Esophagus muscularis mucosa (tissue), 4 donors: Measurements from ENCODE around the gene HECA. TPM values are rescaled to one million over a fixed set of nuclear protein-coding genes. Genes with fewer than 3 reads are reported as not detected.

Experiments used
- DNase-seq: peaks from one replicate; pipeline ENCODE4 v3.0.0-alpha.2; 2017; ENCODE audit errors: extremely low spot score
- H3K27ac ChIP-seq, 4 donors: fragments of 200-600 bp; sonication (generic); replicated peaks in 1 of 4; 1 replicate in 3 of 4; 2 replicates in 1 of 4; pipeline ENCODE4 v1.5.1; 2016 to 2019; ENCODE audit warnings: mild to moderate bottlenecking in 1 of 4
- H3K27me3 ChIP-seq, 4 donors: fragments of 200-600 bp; sonication (generic); one replicate each; pipeline versions ENCODE4 v1.5.1 to v1.6.0; 2016 to 2019
- H3K36me3 ChIP-seq, 4 donors: fragments of 200-600 bp; sonication (generic); one replicate each; pipeline ENCODE4 v1.5.1; 2016 to 2019
- H3K4me1 ChIP-seq, 4 donors: fragments of 200-600 bp; sonication (generic); one replicate each; pipeline ENCODE4 v1.5.1; 2016 to 2019
- H3K4me3 ChIP-seq, 4 donors: fragments of 200-600 bp; sonication (generic); 1 replicate in 2 of 4; 2 replicates in 2 of 4; pipeline ENCODE4 v1.5.1; 2016 to 2019; ENCODE audit warnings: mild to moderate bottlenecking in 4 of 4, moderate library complexity in 1 of 4
- H3K9me3 ChIP-seq, 4 donors: fragments of 200-600 bp; sonication (generic); 1 replicate in 3 of 4; 2 replicates in 1 of 4; pipeline ENCODE4 v1.5.1; 2016 to 2019
- EP300 ChIP-seq: sonication (generic); formaldehyde crosslinking; IDR thresholded peaks from one replicate; pipeline ENCODE4 v1.6.1; 2017; ENCODE audit warnings: antibody characterized with exemption
- POLR2A ChIP-seq: fragments of 450-650 bp; IDR thresholded peaks from one replicate; pipeline ENCODE4 v1.6.1; 2017; ENCODE audit warnings: antibody characterized with exemption, moderate library complexity, mild to moderate bottlenecking, low read depth
- POLR2AphosphoS5 ChIP-seq, 2 donors: sonication (generic); formaldehyde crosslinking; IDR thresholded peaks; one replicate each; pipeline ENCODE4 v1.6.1; 2017; ENCODE audit warnings: antibody characterized with exemption in 2 of 2
- WGBS: methylation state at CpG from one replicate; pipeline ENCODE4 v1.1.5; 2018; 5-methylcytosine and 5-hydroxymethylcytosine counted together
- intact Hi-C: fragments of 100-400 bp; cut with DNase I; formaldehyde crosslinking; loops from one replicate; pipeline ENCODE4 v1.15.1; 2023
- total RNA-seq, 4 donors: library from RNA; depleted of rRNA; stranded (reverse); fragments of >200 nt; gene quantifications; one replicate each; pipeline versions ENCODE4 v1.1.0 to v1.2.1, GENCODE V29; 2016
- TF ChIP-seq, protein P1 (sequence below), 3 experiments: fragments of 200-600 bp in 2 of 3; fragments of 450-650 bp in 1 of 3; sonication (generic) in 2 of 3; IDR thresholded peaks; one replicate each; pipeline ENCODE4 v1.5.1; 2017 to 2019; ENCODE audit warnings: antibody characterized with exemption in 3 of 3, mild to moderate bottlenecking in 2 of 3, moderate library complexity in 1 of 3

The HECA gene
- total RNA-seq, 4 donors from 2014 or later = 43.2 to 68.4 (median 52.4) TPM

DNA sequence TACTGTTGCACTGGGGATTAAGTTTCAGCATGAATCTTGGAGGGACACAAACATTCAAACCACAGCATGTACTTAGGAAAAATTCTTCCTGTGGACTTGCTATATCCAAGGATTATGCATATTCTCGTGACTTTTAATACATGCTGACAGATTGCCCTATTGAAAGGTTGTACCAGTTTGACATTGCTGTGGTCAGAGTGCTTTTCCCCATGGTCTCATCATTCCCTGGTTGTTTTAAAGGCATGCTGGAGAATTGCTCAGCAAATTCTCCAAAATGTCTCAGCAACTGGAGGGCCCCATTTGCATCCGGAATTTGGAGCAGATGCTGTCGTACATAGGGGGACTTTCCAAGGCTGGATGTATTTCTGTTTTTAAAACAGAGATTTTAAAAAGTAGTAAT is 7.4 kb downstream of the HECA start:
- H3K9me3 ChIP-seq = no peaks in the 10 kb centered on the region
- no peaks in the 10 kb centered on the region for H3K27me3 ChIP-seq
- H3K36me3 ChIP-seq = no peaks in the 10 kb centered on the region
- peaks cover 41 to 65% (median 56%) of the 10 kb centered on the region in 4 donors for H3K4me1 ChIP-seq
- no peak overlapping the region for H3K4me3 ChIP-seq
- TF ChIP-seq EP300 (no peak), POLR2AphosphoS5 (IDR thresholded peaks at IDR 0.05) (no peak), POLR2A (no peak)
- TF ChIP-seq, protein P1, sequence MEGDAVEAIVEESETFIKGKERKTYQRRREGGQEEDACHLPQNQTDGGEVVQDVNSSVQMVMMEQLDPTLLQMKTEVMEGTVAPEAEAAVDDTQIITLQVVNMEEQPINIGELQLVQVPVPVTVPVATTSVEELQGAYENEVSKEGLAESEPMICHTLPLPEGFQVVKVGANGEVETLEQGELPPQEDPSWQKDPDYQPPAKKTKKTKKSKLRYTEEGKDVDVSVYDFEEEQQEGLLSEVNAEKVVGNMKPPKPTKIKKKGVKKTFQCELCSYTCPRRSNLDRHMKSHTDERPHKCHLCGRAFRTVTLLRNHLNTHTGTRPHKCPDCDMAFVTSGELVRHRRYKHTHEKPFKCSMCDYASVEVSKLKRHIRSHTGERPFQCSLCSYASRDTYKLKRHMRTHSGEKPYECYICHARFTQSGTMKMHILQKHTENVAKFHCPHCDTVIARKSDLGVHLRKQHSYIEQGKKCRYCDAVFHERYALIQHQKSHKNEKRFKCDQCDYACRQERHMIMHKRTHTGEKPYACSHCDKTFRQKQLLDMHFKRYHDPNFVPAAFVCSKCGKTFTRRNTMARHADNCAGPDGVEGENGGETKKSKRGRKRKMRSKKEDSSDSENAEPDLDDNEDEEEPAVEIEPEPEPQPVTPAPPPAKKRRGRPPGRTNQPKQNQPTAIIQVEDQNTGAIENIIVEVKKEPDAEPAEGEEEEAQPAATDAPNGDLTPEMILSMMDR (IDR thresholded peaks at IDR 0.05) = no peak
- no peak overlapping the region for H3K27ac ChIP-seq
- intact Hi-C loops = loop anchor here (10.0 kb wide), 1 partner anchor 327 kb away; no protein-coding TSS in a partner anchor
- DNase-seq = no peak
- 86% methylated on average over 3 of the region's 3 CpGs for WGBS

DNA sequence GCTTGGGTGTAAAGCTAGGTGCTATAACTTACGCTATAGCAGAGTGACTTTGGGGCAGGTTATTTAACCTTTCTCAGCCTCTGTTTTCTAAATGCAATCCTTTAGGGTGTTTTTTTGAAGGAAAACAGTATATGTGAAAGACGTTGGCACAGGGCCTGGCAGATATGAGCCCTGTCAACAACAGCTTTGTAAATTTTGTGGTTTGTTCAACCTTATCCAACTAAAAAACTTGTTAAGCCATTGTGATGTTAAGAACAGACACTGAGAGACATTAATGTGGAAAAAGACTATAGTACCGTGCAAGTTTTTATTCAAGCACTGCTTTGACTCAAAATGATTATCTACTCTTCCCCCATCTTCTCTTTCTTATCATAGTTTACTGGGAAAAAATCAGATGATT is 8.2 kb downstream of the HECA start:
- 92% methylated on average over 3 of the region's 3 CpGs for WGBS
- H3K27me3 ChIP-seq = no peaks in the 10 kb centered on the region
- TF ChIP-seq EP300 (no peak), POLR2A (no peak)
- H3K27ac ChIP-seq = no peak overlapping the region
- intact Hi-C loops = loop anchor here (10.0 kb wide), 1 partner anchor 328 kb away; no protein-coding TSS in a partner anchor
- no peak for DNase-seq
- H3K4me1 ChIP-seq = peaks cover 47 to 64% (median 53%) of the 10 kb centered on the region in 4 donors
- no peak overlapping the region for H3K4me3 ChIP-seq
- no peaks in the 10 kb centered on the region for H3K9me3 ChIP-seq
- no peaks in the 10 kb centered on the region for H3K36me3 ChIP-seq

DNA sequence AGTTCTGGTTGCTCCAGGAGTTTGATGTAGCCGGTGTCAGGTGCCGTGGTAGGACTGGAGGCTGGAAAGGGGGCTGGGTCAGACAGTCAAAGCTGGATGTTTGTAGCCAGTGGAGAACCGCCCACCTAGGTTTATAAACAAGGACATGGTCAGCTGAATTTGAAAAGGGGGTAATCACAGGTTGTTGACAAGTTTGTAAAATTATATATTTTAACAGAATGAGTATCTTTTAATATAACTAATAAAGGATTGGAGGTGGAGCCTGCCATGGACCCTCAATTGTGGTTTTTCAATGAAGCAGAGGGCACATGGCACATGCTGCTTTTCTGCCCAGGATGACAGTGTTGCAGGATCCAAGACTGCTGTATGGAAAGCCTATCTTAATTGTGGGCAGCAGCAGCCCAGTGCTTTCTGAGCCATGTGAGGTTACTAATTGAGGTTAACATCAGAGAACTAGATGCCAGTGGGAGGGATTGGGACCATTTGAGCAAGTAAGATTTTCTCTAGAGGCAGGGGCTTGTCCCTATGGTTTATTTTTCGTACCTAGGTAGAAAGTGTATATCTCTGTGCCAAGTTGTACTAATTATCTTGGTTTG is 9.7 kb downstream of the HECA start:
- intact Hi-C loops = loop anchor here (10.0 kb wide), 1 partner anchor 330 kb away; no protein-coding TSS in a partner anchor

DNA sequence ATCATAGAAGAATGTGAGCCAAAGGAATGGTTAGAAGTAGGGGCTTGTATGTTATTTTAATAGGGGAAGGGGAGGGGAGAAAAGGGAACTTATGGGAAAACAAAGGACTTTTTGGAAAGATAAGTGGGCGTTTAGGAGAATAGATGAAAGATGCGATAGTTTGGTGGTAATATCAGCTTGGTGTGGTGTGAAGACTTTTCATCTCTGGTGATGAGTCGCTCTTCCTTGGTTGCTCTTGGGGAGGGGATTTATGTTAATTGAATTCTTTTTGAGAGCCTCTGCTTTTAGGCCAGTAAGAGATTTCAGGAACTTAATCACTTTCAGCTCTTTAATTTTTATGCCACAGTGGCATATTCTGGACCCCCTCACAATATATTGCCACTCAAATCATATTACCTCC is 10.8 kb downstream of the HECA start:
- Histone ChIP-seq H3K27me3 (no peaks in the 10 kb centered on the region), H3K36me3 (no peaks in the 10 kb centered on the region), H3K27ac (no peak overlapping the region), H3K9me3 (no peaks in the 10 kb centered on the region), H3K4me1 (peaks cover 51 to 59% (median 54%) of the 10 kb centered on the region in 4 donors), H3K4me3 (no peak overlapping the region)
- 86% methylated on average over 3 of the region's 3 CpGs for WGBS
- intact Hi-C loops = loop anchor here (10.0 kb wide), 1 partner anchor 331 kb away; no protein-coding TSS in a partner anchor
- TF ChIP-seq POLR2AphosphoS5 (IDR thresholded peaks at IDR 0.05) (no peak), POLR2A (no peak), EP300 (no peak)
- TF ChIP-seq, protein P1 (IDR thresholded peaks at IDR 0.05) = no peak
- DNase-seq = no peak

More for the DNA sequence above, 9.7 kb downstream of the HECA start:
- no peak overlapping the region for H3K4me3 ChIP-seq
- no peaks in the 10 kb centered on the region for H3K9me3 ChIP-seq
- DNase-seq = no peak
- 93% methylated on average over 4 of the region's 4 CpGs for WGBS
- H3K36me3 ChIP-seq = no peaks in the 10 kb centered on the region
- H3K27me3 ChIP-seq = no peaks in the 10 kb centered on the region
- H3K4me1 ChIP-seq = peaks cover 47 to 65% (median 54%) of the 10 kb centered on the region in 4 donors
- no peak overlapping the region for H3K27ac ChIP-seq
- TF ChIP-seq, protein P1 (IDR thresholded peaks at IDR 0.05) = no peak
- TF ChIP-seq POLR2A (no peak), POLR2AphosphoS5 (IDR thresholded peaks at IDR 0.05) (no peak), EP300 (no peak)

DNA sequence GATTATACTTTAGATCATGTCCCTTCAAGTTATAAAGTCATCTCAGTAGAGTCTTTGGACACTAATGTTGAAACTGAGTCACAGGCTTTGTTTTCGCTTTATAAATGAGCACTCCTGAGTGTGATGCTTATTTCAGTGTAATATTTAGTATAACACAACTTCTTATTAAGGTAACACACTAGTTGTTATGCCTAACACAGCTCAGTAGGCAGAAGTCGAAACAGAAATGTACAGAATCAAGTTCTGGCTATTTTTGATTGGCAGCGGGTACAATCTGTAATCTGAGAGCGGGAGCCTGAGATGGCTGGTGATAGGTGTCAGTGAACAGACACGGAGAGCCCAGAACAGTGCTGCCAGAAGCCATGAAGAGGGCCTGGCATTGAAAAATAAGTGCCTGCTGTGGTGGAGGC is 11.4 kb downstream of the HECA start:
- no peak for DNase-seq
- intact Hi-C loops = loop anchor here (10.0 kb wide), 1 partner anchor 332 kb away; no protein-coding TSS in a partner anchor
- peaks cover 53 to 60% (median 58%) of the 10 kb centered on the region in 4 donors for H3K4me1 ChIP-seq
- TF ChIP-seq, protein P1 (IDR thresholded peaks at IDR 0.05) = no peak
- no peak for TF ChIP-seq EP300
- TF ChIP-seq POLR2AphosphoS5 (IDR thresholded peaks at IDR 0.05) = no peak
- TF ChIP-seq POLR2A = no peak
- no peaks in the 10 kb centered on the region for H3K9me3 ChIP-seq
- no peaks in the 10 kb centered on the region for H3K27me3 ChIP-seq
- H3K27ac ChIP-seq = no peak overlapping the region
- 95% methylated on average over 5 of the region's 5 CpGs for WGBS
- no peaks in the 10 kb centered on the region for H3K36me3 ChIP-seq
- H3K4me3 ChIP-seq = no peak overlapping the region
